Neuronal stem cell (in vitro differentiated cells): ENCODE results near the gene PPM1N.
A peak's percentile ranks its signal among the peaks of the same experiment; 100 is the strongest.

Experiments
- DNase-seq: peaks from one replicate; pipeline ENCODE4 v3.0.0-alpha.2; 2013; ENCODE audit warnings: low spot score
- H2AFZ ChIP-seq: one replicate; pipeline ENCODE4 v1.6.1; 2013; ENCODE audit warnings: mild to moderate bottlenecking, low read length, inconsistent platforms
- H2AK5ac ChIP-seq: 2 replicates; pipeline ENCODE4 v1.6.1; 2013; ENCODE audit warnings: low read depth, mild to moderate bottlenecking, inconsistent platforms, low read length, moderate library complexity, mixed read lengths
- H2BK120ac ChIP-seq: 2 replicates; pipeline ENCODE4 v1.6.1; 2013; ENCODE audit warnings: low read depth, mild to moderate bottlenecking, inconsistent platforms, low read length, moderate library complexity, mixed read lengths
- H2BK12ac ChIP-seq: one replicate; pipeline ENCODE4 v1.6.1; 2013; ENCODE audit warnings: low read length, inconsistent platforms
- H2BK15ac ChIP-seq: 2 replicates; pipeline ENCODE4 v1.6.1; 2013; ENCODE audit warnings: mild to moderate bottlenecking, low read length, inconsistent platforms, mixed read lengths
- H2BK5ac ChIP-seq: one replicate; pipeline ENCODE4 v1.6.1; 2013; ENCODE audit warnings: inconsistent platforms, mild to moderate bottlenecking, low read length, moderate library complexity
- H3K14ac ChIP-seq: one replicate; pipeline ENCODE4 v1.6.1; 2013; ENCODE audit warnings: low read length, inconsistent platforms
- H3K18ac ChIP-seq: 2 replicates; pipeline ENCODE4 v1.6.1; 2013; ENCODE audit warnings: low read length, inconsistent platforms
- H3K23ac ChIP-seq: 2 replicates; pipeline ENCODE4 v1.6.1; 2013; ENCODE audit warnings: low read depth, mild to moderate bottlenecking, mixed read lengths, low read length, inconsistent platforms; ENCODE audit not compliant: poor library complexity
- H3K27ac ChIP-seq: replicated peaks from 3 replicates; pipeline ENCODE4 v1.5.1; 2013; ENCODE audit warnings: low read length, inconsistent platforms
- H3K27me3 ChIP-seq, 3 experiments: 2 replicates each; pipeline ENCODE4 v1.6.1; 2013; ENCODE audit warnings: low read length in 3 of 3, mild to moderate bottlenecking in 2 of 3, inconsistent platforms in 1 of 3, low read depth in 1 of 3, mixed read lengths in 1 of 3, moderate library complexity in 1 of 3; ENCODE audit not compliant: control insufficient read depth in 3 of 3, insufficient read depth in 3 of 3
- H3K36me3 ChIP-seq, 2 donors: replicated peaks in 1 of 2; 2 replicates each; pipeline ENCODE4 v1.6.1; 2013; ENCODE audit warnings: low read length in 2 of 2; ENCODE audit not compliant: control insufficient read depth in 2 of 2, insufficient read depth in 2 of 2
- H3K4ac ChIP-seq: 2 replicates; pipeline ENCODE4 v1.6.1; 2013; ENCODE audit warnings: inconsistent platforms, mild to moderate bottlenecking, low read length, moderate library complexity
- H3K4me1 ChIP-seq, 2 donors: 1 replicate in 1 of 2; 2 replicates in 1 of 2; pipeline ENCODE4 v1.6.1; 2013; ENCODE audit warnings: low read length in 2 of 2, low read depth in 1 of 2; ENCODE audit not compliant: control insufficient read depth in 2 of 2, insufficient read depth in 1 of 2
- H3K4me2 ChIP-seq: one replicate; pipeline ENCODE4 v1.6.1; 2013; ENCODE audit warnings: mild to moderate bottlenecking, low read length, inconsistent platforms; ENCODE audit not compliant: insufficient read depth, poor library complexity, severe bottlenecking
- H3K4me3 ChIP-seq, 2 donors: 2 replicates each; pipeline ENCODE4 v1.5.1; 2013; ENCODE audit warnings: low read length in 2 of 2, mild to moderate bottlenecking in 2 of 2, inconsistent platforms in 1 of 2, moderate library complexity in 1 of 2
- H3K79me1 ChIP-seq: one replicate; pipeline ENCODE4 v1.6.1; 2013; ENCODE audit warnings: low read depth, mild to moderate bottlenecking, inconsistent platforms, low read length, moderate library complexity
- H3K9ac ChIP-seq: one replicate; pipeline ENCODE4 v1.6.1; 2013; ENCODE audit warnings: mild to moderate bottlenecking, low read depth, low read length, inconsistent platforms; ENCODE audit not compliant: poor library complexity
- H3K9me3 ChIP-seq, 2 donors: replicated peaks in 1 of 2; 2 replicates each; pipeline versions ENCODE3 to v1.6.1; 2013; ENCODE audit warnings: low read length in 2 of 2, mild to moderate bottlenecking in 2 of 2, inconsistent platforms in 1 of 2, low read depth in 1 of 2, mixed read lengths in 1 of 2, moderate library complexity in 1 of 2; ENCODE audit not compliant: control insufficient read depth in 2 of 2, insufficient read depth in 1 of 2
- H4K8ac ChIP-seq: one replicate; pipeline ENCODE4 v1.6.1; 2013; ENCODE audit warnings: low read depth, mild to moderate bottlenecking, inconsistent platforms, low read length, moderate library complexity
- H4K91ac ChIP-seq: one replicate; pipeline ENCODE4 v1.6.1; 2013; ENCODE audit warnings: low read length, low read depth, mild to moderate bottlenecking, inconsistent platforms; ENCODE audit not compliant: poor library complexity
- WGBS, 2 donors: extraction: QIAGEN DNeasy Blood & Tissue Kit; methylation state at CpG; one replicate each; pipeline ENCODE4 v1.1.7; 2013; ENCODE audit warnings: missing lambda C conversion rate in 2 of 2, mixed read lengths in 1 of 2; ENCODE audit not compliant: insufficient read length in 2 of 2, insufficient replicate concordance in 1 of 2; ENCODE audit errors: extremely low coverage in 2 of 2; 5-methylcytosine and 5-hydroxymethylcytosine counted together

Gene PPM1N

GRCh38 chr19:45499196-45500180 is 1.2 kb downstream of the PPM1N start:
- H4K91ac ChIP-seq: no peak overlapping the region
- WGBS, 2 donors: no CpG with 5 or more reads among the region's 37 CpGs
- H3K4me1 ChIP-seq: peaks cover 6 to 18% of the 10 kb centered on the region in 2 donors
- H3K23ac ChIP-seq: peak overlapping the region; percentile 92
- peaks cover 0 to 1% of the 10 kb centered on the region in 2 donors for H3K36me3 ChIP-seq
- peaks cover 18 to 54% (median 38%) of the 10 kb centered on the region in 3 experiments for H3K27me3 ChIP-seq
- H4K8ac ChIP-seq: no peak overlapping the region
- peak overlapping the region; percentile 69 for H2AFZ ChIP-seq
- H2BK5ac ChIP-seq: peak overlapping the region; percentile 88
- peak; percentile 59 for DNase-seq
- peak overlapping the region; percentile 50 for H3K18ac ChIP-seq
- H3K4me2 ChIP-seq: peak overlapping the region; percentile 57
- no peaks in the 10 kb centered on the region for H3K79me1 ChIP-seq
- no peak overlapping the region for H3K27ac ChIP-seq
- H3K4me3 ChIP-seq: peak overlapping the region in 1 of 2 donors; percentile 39
- H2AK5ac ChIP-seq: peak overlapping the region; percentile 91
- peak overlapping the region; percentile 63 for H2BK12ac ChIP-seq
- no peak overlapping the region for H3K4ac ChIP-seq
- H3K9ac ChIP-seq: peak overlapping the region; percentile 17
- H2BK120ac ChIP-seq: no peak overlapping the region
- H3K9me3 ChIP-seq: no peaks in the 10 kb centered on the region
- H3K14ac ChIP-seq: no peak overlapping the region
- H2BK15ac ChIP-seq: peak overlapping the region; percentile 74

GRCh38 chr19:45500918-45501729 is 2.9 kb downstream of the PPM1N start:
- no peaks in the 10 kb centered on the region for H3K9me3 ChIP-seq
- DNase-seq: no peak
- no peak overlapping the region for H2BK12ac ChIP-seq
- no peak overlapping the region for H3K9ac ChIP-seq
- H3K4ac ChIP-seq: no peak overlapping the region
- H3K4me2 ChIP-seq: no peak overlapping the region
- H2AFZ ChIP-seq: no peak overlapping the region
- H2BK15ac ChIP-seq: no peak overlapping the region
- no peak overlapping the region for H2BK120ac ChIP-seq
- H4K8ac ChIP-seq: no peak overlapping the region
- no peaks in the 10 kb centered on the region for H3K36me3 ChIP-seq
- H3K27me3 ChIP-seq: peaks cover 18 to 54% (median 30%) of the 10 kb centered on the region in 3 experiments
- H3K4me3 ChIP-seq: no peak overlapping the region
- H4K91ac ChIP-seq: no peak overlapping the region
- H3K79me1 ChIP-seq: no peaks in the 10 kb centered on the region
- peaks cover 6 to 18% of the 10 kb centered on the region in 2 donors for H3K4me1 ChIP-seq
- no peak overlapping the region for H3K14ac ChIP-seq
- H2AK5ac ChIP-seq: no peak overlapping the region
- H3K18ac ChIP-seq: no peak overlapping the region
- no peak overlapping the region for H3K23ac ChIP-seq
- no peak overlapping the region for H2BK5ac ChIP-seq
- WGBS, 2 donors: no CpG with 5 or more reads among the region's 8 CpGs
- H3K27ac ChIP-seq: no peak overlapping the region

GRCh38 chr19:45501730-45502014 is 3.4 kb downstream of the PPM1N start:
- Histone ChIP-seq H4K8ac (no peak overlapping the region), H2AFZ (no peak overlapping the region), H4K91ac (no peak overlapping the region), H2AK5ac (no peak overlapping the region), H3K27ac (no peak overlapping the region), H3K9ac (no peak overlapping the region), H3K4me1 (peaks cover 6 to 19% of the 10 kb centered on the region in 2 donors), H2BK15ac (no peak overlapping the region), H3K36me3 (no peaks in the 10 kb centered on the region), H3K4me3 (no peak overlapping the region), H3K9me3 (no peaks in the 10 kb centered on the region), H3K79me1 (no peaks in the 10 kb centered on the region), H3K14ac (no peak overlapping the region), H3K23ac (no peak overlapping the region), H2BK120ac (no peak overlapping the region), H2BK12ac (no peak overlapping the region), H3K4ac (no peak overlapping the region), H3K4me2 (no peak overlapping the region), H3K27me3 (peaks cover 18 to 54% (median 30%) of the 10 kb centered on the region in 3 experiments), H2BK5ac (no peak overlapping the region), H3K18ac (no peak overlapping the region)
- no peak for DNase-seq
- WGBS, 2 donors: no CpG with 5 or more reads among the region's 2 CpGs

GRCh38 chr19:45502111-45502510 is 3.9 kb downstream of the PPM1N start:
- H3K4me3 ChIP-seq: no peak overlapping the region

More at GRCh38 chr19:45502111-45502510, 3.9 kb downstream of the PPM1N start:
- DNase-seq: no peak
- Histone ChIP-seq H3K9ac (no peak overlapping the region), H3K27me3 (peaks cover 18 to 54% (median 30%) of the 10 kb centered on the region in 3 experiments), H3K9me3 (no peaks in the 10 kb centered on the region), H3K27ac (no peak overlapping the region), H2BK12ac (no peak overlapping the region), H3K36me3 (no peaks in the 10 kb centered on the region), H3K79me1 (no peaks in the 10 kb centered on the region), H3K23ac (no peak overlapping the region), H4K91ac (no peak overlapping the region), H2AK5ac (no peak overlapping the region), H2BK15ac (no peak overlapping the region), H2AFZ (no peak overlapping the region), H3K4ac (no peak overlapping the region), H2BK120ac (no peak overlapping the region), H3K18ac (no peak overlapping the region), H3K14ac (no peak overlapping the region), H4K8ac (no peak overlapping the region), H3K4me1 (peaks cover 5 to 18% of the 10 kb centered on the region in 2 donors), H3K4me2 (no peak overlapping the region), H2BK5ac (no peak overlapping the region)
- no CpG with 5 or more reads among the region's 5 CpGs for WGBS, 2 donors
